Esophagus squamous epithelium (tissue), 5 donors: ENCODE data around the gene RRM2. TPM values are rescaled to one million over a fixed set of nuclear protein-coding genes. Genes with fewer than 3 reads are reported as not detected.

Source experiments
- DNase-seq: peaks from one replicate; lab custom pipeline; 2025; lab: John Stamatoyannopoulos, UW
- H3K27ac ChIP-seq, 4 donors: fragments of 200-600 bp; sonication (generic); one replicate each; pipeline ENCODE4 v1.5.1; 2016 to 2019; ENCODE audit warnings: mild to moderate bottlenecking in 1 of 4
- H3K27me3 ChIP-seq, 4 donors: fragments of 200-600 bp; sonication (generic); 1 replicate in 3 of 4; 2 replicates in 1 of 4; pipeline versions ENCODE4 v1.5.1 to v1.6.0; 2017 to 2021; ENCODE audit warnings: antibody characterized with exemption in 1 of 4
- H3K36me3 ChIP-seq, 3 donors: fragments of 200-600 bp; sonication (generic); one replicate each; pipeline ENCODE4 v1.5.1; 2016 to 2019
- H3K4me1 ChIP-seq, 3 donors: fragments of 200-600 bp; sonication (generic); one replicate each; pipeline ENCODE4 v1.5.1; 2017 to 2019
- H3K4me3 ChIP-seq, 4 donors: fragments of 200-600 bp; sonication (generic); 1 replicate in 3 of 4; 2 replicates in 1 of 4; pipeline ENCODE4 v1.5.1; 2016 to 2019; ENCODE audit warnings: mild to moderate bottlenecking in 2 of 4, moderate library complexity in 1 of 4
- H3K9me3 ChIP-seq, 3 donors: fragments of 200-600 bp; sonication (generic); one replicate each; pipeline ENCODE4 v1.5.1; 2016 to 2019
- POLR2A ChIP-seq, 4 donors: fragments of 450-650 bp; IDR thresholded peaks; one replicate each; pipeline ENCODE4 v1.6.1; 2017; ENCODE audit warnings: antibody characterized with exemption in 4 of 4, mild to moderate bottlenecking in 4 of 4, moderate library complexity in 3 of 4
- WGBS, 2 donors: methylation state at CpG; one replicate each; pipeline ENCODE4 v1.1.5; 2018; 5-methylcytosine and 5-hydroxymethylcytosine counted together
- intact Hi-C: fragments of 100-400 bp; cut with DNase I; formaldehyde crosslinking; loops from one replicate; pipeline ENCODE4 v1.15.0; 2022
- total RNA-seq, 4 donors: library from RNA; depleted of rRNA; stranded (reverse); fragments of >200 nt; gene quantifications; one replicate each; pipeline ENCODE4 v1.1.0, GENCODE V29; 2016
- TF ChIP-seq, protein P1 (sequence below), 6 experiments: fragments of 450-650 bp in 4 of 6; fragments of 200-600 bp in 2 of 6; sonication (generic) in 2 of 6; IDR thresholded peaks; one replicate each; pipeline ENCODE4 v1.5.1; 2016 to 2019; ENCODE audit warnings: antibody characterized with exemption in 6 of 6, mild to moderate bottlenecking in 4 of 6, moderate library complexity in 4 of 6
- donor health status: DM: yes; HTN: yes; CAD: no.

RRM2 gene
- 10 to 100 TPM; 16.2 to 65.1 (median 41.7) TPM for total RNA-seq

DNA sequence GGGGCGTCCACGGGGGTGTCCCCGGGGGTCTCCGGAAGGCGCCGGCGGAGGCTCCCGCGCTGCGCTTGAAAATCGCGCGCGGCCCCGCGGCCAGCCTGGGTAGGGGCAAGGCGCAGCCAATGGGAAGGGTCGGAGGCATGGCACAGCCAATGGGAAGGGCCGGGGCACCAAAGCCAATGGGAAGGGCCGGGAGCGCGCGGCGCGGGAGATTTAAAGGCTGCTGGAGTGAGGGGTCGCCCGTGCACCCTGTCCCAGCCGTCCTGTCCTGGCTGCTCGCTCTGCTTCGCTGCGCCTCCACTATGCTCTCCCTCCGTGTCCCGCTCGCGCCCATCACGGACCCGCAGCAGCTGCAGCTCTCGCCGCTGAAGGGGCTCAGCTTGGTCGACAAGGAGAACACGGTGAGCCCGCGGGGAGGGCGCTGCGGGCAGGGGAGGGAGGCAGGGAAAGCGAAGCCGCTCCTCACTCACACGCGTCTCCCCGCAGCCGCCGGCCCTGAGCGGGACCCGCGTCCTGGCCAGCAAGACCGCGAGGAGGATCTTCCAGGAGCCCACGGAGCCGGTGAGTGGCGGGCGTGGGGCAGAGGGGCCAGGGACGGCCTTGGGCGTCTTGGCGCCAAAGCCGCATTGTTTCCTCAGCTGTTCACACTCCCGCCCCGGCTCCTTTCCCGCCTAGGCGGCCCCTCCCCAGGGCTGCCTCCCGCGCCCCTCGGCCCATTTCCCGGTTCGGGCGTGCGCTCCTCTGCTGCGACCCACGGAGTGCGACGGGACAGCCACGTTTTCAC, at the start of gene RRM2:
Gene RRM2, plus strand, starts transcription at position 240 of the 781 bp plus-strand sequence. Its CDS starts 60 bp downstream, at position 300.
- peak in 1 of 4 donors; percentile 21 for TF ChIP-seq POLR2A (IDR thresholded peaks at IDR 0.05)
- TF ChIP-seq, protein P1, sequence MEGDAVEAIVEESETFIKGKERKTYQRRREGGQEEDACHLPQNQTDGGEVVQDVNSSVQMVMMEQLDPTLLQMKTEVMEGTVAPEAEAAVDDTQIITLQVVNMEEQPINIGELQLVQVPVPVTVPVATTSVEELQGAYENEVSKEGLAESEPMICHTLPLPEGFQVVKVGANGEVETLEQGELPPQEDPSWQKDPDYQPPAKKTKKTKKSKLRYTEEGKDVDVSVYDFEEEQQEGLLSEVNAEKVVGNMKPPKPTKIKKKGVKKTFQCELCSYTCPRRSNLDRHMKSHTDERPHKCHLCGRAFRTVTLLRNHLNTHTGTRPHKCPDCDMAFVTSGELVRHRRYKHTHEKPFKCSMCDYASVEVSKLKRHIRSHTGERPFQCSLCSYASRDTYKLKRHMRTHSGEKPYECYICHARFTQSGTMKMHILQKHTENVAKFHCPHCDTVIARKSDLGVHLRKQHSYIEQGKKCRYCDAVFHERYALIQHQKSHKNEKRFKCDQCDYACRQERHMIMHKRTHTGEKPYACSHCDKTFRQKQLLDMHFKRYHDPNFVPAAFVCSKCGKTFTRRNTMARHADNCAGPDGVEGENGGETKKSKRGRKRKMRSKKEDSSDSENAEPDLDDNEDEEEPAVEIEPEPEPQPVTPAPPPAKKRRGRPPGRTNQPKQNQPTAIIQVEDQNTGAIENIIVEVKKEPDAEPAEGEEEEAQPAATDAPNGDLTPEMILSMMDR (IDR thresholded peaks at IDR 0.05) = no peak
- Histone ChIP-seq H3K27me3 (peaks cover 0 to 19% (median 4%) of the 10 kb centered on the region in 4 donors), H3K9me3 (no peaks in the 10 kb centered on the region), H3K27ac (peak within 1 kb of the TSS in 3 of 4 donors; percentile 82 to 91 (median 84)), H3K36me3 (no peaks in the 10 kb centered on the region), H3K4me1 (peaks cover 25 to 63% (median 36%) of the 10 kb centered on the region in 3 donors), H3K4me3 (peak within 1 kb of the TSS; percentile 61 to 80 (median 68))
- WGBS, 2 donors = 0% methylated on average over 4 of the region's 81 CpGs; no CpG with 5 or more reads in 1 of the 2 donors
- intact Hi-C loops = no loop called here
- peak; percentile 55 for DNase-seq

DNA sequence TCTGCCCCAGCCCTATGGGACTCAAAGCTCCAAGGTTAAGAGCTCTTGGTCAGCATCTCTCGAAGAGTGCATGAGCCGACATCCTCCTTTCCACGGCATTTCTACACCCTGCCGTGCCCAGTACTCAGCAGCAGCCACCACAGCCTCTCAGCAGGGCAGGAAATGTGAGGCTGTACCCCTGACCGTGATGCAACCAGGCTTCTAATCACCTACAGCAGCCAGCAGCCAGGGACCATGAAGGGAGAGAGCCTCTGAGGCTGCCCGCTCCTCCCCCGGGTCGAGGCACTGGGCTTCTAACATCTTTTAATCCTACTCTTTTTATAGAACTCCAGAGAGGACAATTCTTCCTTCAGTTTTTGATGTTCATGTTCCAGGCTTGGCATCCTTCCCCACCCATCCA, 48.8 kb upstream of the RRM2 start:
- Histone ChIP-seq H3K9me3 (no peaks in the 10 kb centered on the region), H3K36me3 (no peaks in the 10 kb centered on the region), H3K4me1 (peaks cover 0 to 16% (median 0%) of the 10 kb centered on the region in 3 donors), H3K4me3 (no peak overlapping the region), H3K27me3 (peaks cover 0 to 57% (median 0%) of the 10 kb centered on the region in 4 donors), H3K27ac (no peak overlapping the region)
- TF ChIP-seq, protein P1 (IDR thresholded peaks at IDR 0.05) = no peak
- no peak for TF ChIP-seq POLR2A (IDR thresholded peaks at IDR 0.05)
- WGBS, 2 donors = 60 to 78% methylated on average over 5 to 8 of the region's 8 CpGs
- intact Hi-C loops = loop anchor here (10.0 kb wide), 1 partner anchor 361 kb away; no protein-coding TSS in a partner anchor
- no peak for DNase-seq

DNA sequence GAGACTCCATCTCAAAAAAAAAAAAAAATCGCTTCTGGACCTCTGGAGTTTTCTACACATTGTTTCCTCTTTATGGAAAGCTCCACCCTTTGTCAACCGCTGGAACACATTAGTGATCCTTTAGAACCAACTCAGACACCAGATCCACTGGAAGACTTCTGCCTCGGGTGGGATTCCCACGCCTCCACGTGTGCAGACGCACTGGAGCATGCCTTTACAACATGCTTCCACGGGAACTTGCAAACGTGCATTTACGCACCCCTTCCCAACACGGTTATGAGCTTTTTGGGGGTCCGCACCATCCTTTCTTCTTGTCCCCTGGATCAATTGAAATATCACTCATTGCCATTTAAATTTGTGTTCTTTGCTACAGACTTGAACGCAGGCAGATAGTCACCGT, 47.4 kb upstream of the RRM2 start:
- Histone ChIP-seq H3K9me3 (no peaks in the 10 kb centered on the region), H3K4me3 (no peak overlapping the region), H3K27me3 (peaks cover 0 to 71% (median 0%) of the 10 kb centered on the region in 4 donors), H3K36me3 (no peaks in the 10 kb centered on the region), H3K27ac (no peak overlapping the region), H3K4me1 (peaks cover 3 to 28% (median 10%) of the 10 kb centered on the region in 3 donors)
- intact Hi-C loops = loop anchor here (10.0 kb wide), 1 partner anchor 360 kb away; no protein-coding TSS in a partner anchor
- DNase-seq = no peak
- TF ChIP-seq POLR2A (IDR thresholded peaks at IDR 0.05) = no peak
- TF ChIP-seq, protein P1 (IDR thresholded peaks at IDR 0.05) = no peak
- WGBS, 2 donors = 70 to 73% methylated on average over 8 to 13 of the region's 13 CpGs

DNA sequence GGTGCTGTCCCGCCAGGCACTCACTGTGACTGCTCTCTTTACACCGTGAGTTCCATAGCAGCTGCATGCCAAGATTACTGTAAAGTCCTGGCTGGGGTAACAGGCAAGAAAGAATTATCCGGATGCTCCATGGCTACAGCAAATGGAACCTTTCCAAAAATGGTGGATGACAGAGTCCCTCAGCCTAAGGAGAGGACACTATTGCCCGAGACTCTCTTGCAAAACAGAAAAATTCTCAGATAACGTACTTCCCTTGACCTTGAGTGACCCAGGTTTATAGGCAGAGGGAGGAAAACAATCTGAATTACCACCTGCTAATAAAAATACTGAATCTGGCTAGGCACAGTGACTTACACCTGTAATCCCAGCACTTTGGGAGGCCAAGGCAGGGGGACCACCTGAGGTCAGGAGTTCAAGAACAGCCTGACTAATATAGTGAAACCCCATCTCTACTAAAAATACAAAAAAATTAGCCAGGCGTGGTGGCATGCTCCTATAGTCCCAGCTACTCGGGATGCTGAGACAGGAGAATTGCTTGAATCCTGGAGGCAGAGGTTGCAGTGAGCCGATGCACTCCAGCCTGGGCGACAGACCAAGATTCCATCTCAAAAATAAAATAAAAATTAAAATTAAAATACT, 46.8 kb upstream of the RRM2 start:
- TF ChIP-seq POLR2A (IDR thresholded peaks at IDR 0.05) = no peak
- TF ChIP-seq, protein P1 (IDR thresholded peaks at IDR 0.05) = no peak
- Histone ChIP-seq H3K4me3 (no peak overlapping the region), H3K27ac (no peak overlapping the region), H3K27me3 (peaks cover 0 to 77% (median 4%) of the 10 kb centered on the region in 4 donors), H3K4me1 (peaks cover 7 to 33% (median 16%) of the 10 kb centered on the region in 3 donors), H3K9me3 (no peaks in the 10 kb centered on the region), H3K36me3 (no peaks in the 10 kb centered on the region)
- WGBS, 2 donors = 71 to 74% methylated on average over 9 of the region's 9 CpGs
- no peak for DNase-seq
- intact Hi-C loops = loop anchor here (10.0 kb wide), 1 partner anchor 359 kb away; no protein-coding TSS in a partner anchor
